T-helper 17 cell (primary cell): ENCODE measurements around the gene MYL5. TPM values are rescaled to one million over a fixed set of nuclear protein-coding genes. Genes with fewer than 3 reads are reported as not detected.
"Not testable (repeated sequence)": the region's sequence is repeated elsewhere in the genome, so short reads cannot be mapped to it uniquely, and the experiment has no call there.

Source experiments
- ATAC-seq: fragments of 150-1000 bp; cut with Tn5 transposase; 2 replicates; pipeline ENCODE4 v1.10.0; 2021; ENCODE audit warnings: mild to moderate bottlenecking, moderate library complexity
- DNase-seq, 3 donors: peaks; one replicate each; pipeline versions ENCODE4 v3.0.0 to v3.0.0-alpha.2; 2020 to 2021
- H3K9me3 ChIP-seq: one replicate; pipeline ENCODE4 v1.7.0; 2013; ENCODE audit warnings: low read length, mild to moderate bottlenecking; ENCODE audit not compliant: control insufficient read depth, poor library complexity, severe bottlenecking
- H3K27ac Mint-ChIP-seq: one replicate; pipeline ENCODE4 v1.8.0; 2022; ENCODE audit warnings: mild to moderate bottlenecking, moderate library complexity, mixed read lengths
- H3K27me3 Mint-ChIP-seq: one replicate; pipeline ENCODE4 v1.8.0; 2022; ENCODE audit warnings: mixed read lengths
- H3K36me3 Mint-ChIP-seq: one replicate; pipeline ENCODE4 v1.8.0; 2022; ENCODE audit warnings: low read depth, mixed read lengths
- H3K4me1 Mint-ChIP-seq: one replicate; pipeline ENCODE4 v1.8.0; 2022; ENCODE audit warnings: mild to moderate bottlenecking, mixed read lengths
- H3K4me3 Mint-ChIP-seq: one replicate; pipeline ENCODE4 v1.8.0; 2022; ENCODE audit warnings: mild to moderate bottlenecking, moderate library complexity, mixed read lengths
- total RNA-seq, 4 donors: library from RNA in 2 of 4; stranded (reverse) in 2 of 4; gene quantifications; one replicate each; pipeline ENCODE4 v1.2.3 and lab custom pipeline; 2022 to 2026

MYL5 gene
- total RNA-seq, 2 donors from 2014 or later, result 20.3 to 22.9 TPM

DNA sequence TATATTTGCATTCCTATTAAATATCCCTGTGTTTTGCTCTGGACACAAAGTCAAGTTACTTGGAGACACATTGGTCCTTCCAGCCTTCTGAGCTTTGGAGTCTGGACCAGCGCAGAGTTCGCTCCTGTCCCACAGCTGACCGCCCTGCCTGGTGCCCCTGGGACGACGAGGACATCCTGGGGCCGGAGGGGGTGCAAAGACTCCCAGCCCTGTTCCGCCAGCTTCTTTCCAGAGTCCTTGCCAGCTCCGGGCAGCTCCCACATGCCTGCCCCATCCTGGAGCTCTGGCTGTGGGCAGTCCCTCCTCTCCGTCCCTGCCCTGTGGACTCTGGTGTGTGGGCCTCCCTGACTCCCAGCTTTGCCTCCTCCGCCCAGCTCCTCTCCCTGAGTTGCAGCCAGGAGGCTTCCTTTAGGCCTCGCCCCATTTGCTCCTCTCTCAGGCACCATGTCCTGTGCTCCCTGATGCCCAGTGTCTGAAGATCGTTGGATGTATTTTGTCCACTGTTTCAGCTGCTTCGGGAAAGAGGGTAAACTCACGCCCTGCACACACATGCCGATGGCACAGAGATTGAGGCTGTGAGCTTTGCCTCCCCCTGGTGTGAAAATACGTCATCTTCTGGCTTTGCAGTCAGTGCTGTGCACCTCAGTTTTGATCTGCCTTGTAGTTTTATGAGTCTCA is 26.4 kb downstream of the MYL5 start:
- no peaks in the 10 kb centered on the region for H3K27me3 Mint-ChIP-seq
- no peak overlapping the region for H3K27ac Mint-ChIP-seq
- DNase-seq (no peak), ATAC-seq (no peak)
- H3K9me3 ChIP-seq, result no peaks in the 10 kb centered on the region
- H3K36me3 Mint-ChIP-seq, result no peaks in the 10 kb centered on the region
- H3K4me1 Mint-ChIP-seq, result peaks cover 8% of the 10 kb centered on the region
- H3K4me3 Mint-ChIP-seq, result peak overlapping the region; percentile 42

DNA sequence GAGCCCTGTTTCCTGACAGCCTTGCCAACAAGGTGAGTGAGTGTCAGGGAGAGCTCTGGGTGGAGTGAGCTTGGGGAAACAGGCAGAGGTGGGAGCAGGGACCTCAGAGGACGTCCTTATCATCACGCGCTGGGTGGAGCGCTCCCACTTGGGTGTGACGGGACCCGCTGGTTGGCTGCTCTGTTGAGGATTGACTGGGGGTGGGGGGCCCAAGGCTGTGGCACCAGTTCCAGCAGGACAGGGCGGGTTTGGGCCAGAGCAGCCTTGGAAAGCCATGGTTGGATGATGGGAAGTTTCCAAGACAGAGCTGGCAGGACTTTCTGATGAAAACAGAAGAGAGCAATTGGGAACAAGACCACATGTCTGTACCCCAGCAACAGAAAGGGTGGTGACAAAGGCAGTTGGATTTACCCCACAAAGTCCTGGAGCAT is 28.3 kb downstream of the MYL5 start:
- H3K9me3 ChIP-seq, result no peaks in the 10 kb centered on the region
- DNase-seq (no peak), ATAC-seq (no peak)
- H3K27me3 Mint-ChIP-seq, result no peaks in the 10 kb centered on the region
- peaks cover 10% of the 10 kb centered on the region for H3K4me1 Mint-ChIP-seq
- H3K4me3 Mint-ChIP-seq, result no peak overlapping the region
- H3K36me3 Mint-ChIP-seq, result no peaks in the 10 kb centered on the region
- no peak overlapping the region for H3K27ac Mint-ChIP-seq

- H3K27me3 Mint-ChIP-seq, result no peaks in the 10 kb centered on the region
- DNase-seq (no peak), ATAC-seq (no peak)
- peaks cover 11% of the 10 kb centered on the region for H3K4me1 Mint-ChIP-seq
- H3K27ac Mint-ChIP-seq, result no peak overlapping the region
- no peaks in the 10 kb centered on the region for H3K9me3 ChIP-seq
- no peaks in the 10 kb centered on the region for H3K36me3 Mint-ChIP-seq
- peak overlapping the region; percentile 12 for H3K4me3 Mint-ChIP-seq
Measured at GRCh38 chr4:703336-704197, 29.2 kb downstream of the MYL5 start.

DNA sequence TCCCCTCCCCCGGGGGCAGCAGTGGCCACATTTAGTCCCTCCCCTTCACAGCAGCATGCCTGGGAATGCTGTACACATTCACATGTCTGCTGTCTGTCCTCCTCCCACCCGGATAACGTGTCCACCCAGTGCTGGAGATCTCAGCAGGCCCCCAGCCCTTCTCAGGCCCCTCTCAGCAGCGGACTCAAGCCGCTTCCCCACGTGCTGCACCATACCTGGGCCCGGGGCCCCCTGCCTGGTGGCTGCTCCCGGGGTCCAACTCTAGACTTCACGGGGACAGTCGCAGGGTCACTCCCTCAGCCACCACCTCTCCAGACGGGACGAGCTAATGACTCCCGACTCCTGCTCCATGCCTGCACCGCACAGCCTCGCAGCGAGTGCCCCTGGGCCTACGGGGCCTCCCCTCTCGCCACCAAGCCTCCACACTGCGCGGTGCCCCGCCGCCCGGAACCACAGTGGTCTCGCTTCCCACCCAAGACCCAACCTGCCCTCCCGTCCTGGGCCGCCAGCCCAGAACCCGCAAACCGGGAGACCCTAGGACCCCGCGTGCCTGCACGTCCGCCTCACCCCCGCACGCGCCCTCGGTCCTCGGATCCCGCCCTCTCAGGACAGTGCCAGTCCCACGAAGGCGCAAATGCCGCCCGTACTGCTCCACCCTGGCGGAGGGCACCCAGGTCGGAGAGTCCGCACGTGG is 30.0 kb downstream of the MYL5 start:
- H3K27ac Mint-ChIP-seq, result peak overlapping the region; percentile 2
- DNase-seq (no peak), ATAC-seq (no peak)
- H3K4me1 Mint-ChIP-seq, result peaks cover 15% of the 10 kb centered on the region
- no peaks in the 10 kb centered on the region for H3K9me3 ChIP-seq
- H3K36me3 Mint-ChIP-seq, result no peaks in the 10 kb centered on the region
- H3K27me3 Mint-ChIP-seq, result no peaks in the 10 kb centered on the region
- peak overlapping the region; percentile 90 for H3K4me3 Mint-ChIP-seq

- Mint-ChIP-seq H3K4me3 (peak overlapping the region; percentile 90), H3K36me3 (no peaks in the 10 kb centered on the region), H3K27ac (peak overlapping the region; percentile 41), H3K4me1 (peaks cover 17% of the 10 kb centered on the region), H3K27me3 (no peaks in the 10 kb centered on the region)
- no peak for ATAC-seq
- DNase-seq, result no peak
- H3K9me3 ChIP-seq, result no peaks in the 10 kb centered on the region
Measured at GRCh38 chr4:704971-705277, 30.6 kb downstream of the MYL5 start.

DNA sequence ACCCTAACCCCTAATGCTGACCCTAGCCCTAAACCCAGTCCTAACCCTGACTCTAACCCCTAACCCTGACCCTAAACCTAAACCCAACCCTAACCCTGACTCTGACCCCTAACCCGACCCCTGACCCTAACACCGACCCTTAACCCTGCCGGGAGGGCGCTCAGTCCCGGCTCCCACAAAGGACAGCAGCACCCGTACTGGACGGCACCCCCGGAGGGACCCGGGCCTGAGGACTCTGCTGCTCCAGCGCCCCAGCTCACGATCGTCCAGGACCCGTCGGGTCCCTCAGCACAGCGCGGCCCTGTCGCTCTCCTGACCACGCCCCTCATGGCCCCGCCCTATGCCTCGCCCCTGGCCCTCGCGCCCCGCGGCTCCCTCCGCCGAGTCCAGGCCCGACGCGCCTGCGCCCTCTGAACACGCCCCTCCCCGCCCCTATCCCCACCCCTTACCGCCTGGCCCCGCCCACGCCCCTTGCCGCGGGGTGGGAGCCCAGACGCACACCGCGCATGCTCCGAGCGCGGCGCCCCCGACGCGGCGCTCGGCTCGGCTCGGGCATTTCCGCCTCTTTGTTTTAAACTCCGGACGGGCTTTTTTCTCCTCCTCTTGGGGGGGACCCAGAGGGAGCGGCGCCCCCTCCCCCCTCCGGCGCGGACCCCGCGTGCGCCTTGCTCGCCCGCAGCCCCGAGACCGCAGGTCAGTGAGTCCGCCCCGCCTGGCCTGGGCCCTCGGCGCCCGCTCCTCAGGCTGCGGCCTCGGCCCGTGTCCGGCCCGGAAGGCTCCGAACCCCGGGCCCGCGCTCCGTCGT is 31.1 kb downstream of the MYL5 start, which contains the start of gene PCGF3:
TSS of gene PCGF3 (plus strand) at position 555 of the 805 bp plus-strand sequence. CDS start 27,849 bp downstream, outside the sequence.
- H3K36me3 Mint-ChIP-seq, result no peaks in the 10 kb centered on the region
- H3K4me3 Mint-ChIP-seq, result peak within 1 kb of the TSS; percentile 90
- H3K4me1 Mint-ChIP-seq, result peaks cover 22% of the 10 kb centered on the region
- DNase-seq (peak; percentile 94 to 97 (median 96)), ATAC-seq (peak; percentile 97)
- H3K9me3 ChIP-seq, result no peaks in the 10 kb centered on the region
- peak within 1 kb of the TSS; percentile 41 for H3K27ac Mint-ChIP-seq
- H3K27me3 Mint-ChIP-seq, result no peaks in the 10 kb centered on the region

DNA sequence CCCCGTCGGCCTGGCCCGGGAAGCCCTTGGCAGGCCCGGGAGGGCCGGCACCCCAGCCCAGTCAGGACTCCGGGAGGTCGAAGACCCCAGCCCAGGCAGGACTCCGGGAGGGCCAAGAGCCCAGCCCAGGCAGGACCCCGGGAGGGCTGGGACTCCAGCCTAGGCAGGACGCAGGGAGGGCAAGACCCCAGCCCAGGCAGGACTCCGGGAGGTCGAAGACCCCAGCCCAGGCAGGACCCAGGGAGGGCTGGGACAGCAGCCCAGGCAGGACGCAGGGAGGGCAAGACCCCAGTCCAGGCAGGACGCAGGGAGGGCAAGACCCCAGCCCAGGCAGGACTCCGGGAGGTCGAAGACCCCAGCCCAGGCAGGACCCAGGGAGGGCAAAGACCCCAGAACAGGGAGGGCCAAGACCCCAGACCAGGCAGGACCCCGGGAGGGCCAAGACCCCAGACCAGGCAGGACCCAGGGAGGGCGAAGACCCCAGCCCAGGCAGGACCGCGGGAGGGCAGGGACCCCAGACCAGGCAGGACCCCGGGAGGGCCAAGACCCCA is 31.8 kb downstream of the MYL5 start:
- not testable (repeated sequence) for H3K27ac Mint-ChIP-seq, DNase-seq, H3K27me3 Mint-ChIP-seq, H3K36me3 Mint-ChIP-seq, H3K4me3 Mint-ChIP-seq, H3K9me3 ChIP-seq, ATAC-seq
- peaks cover 22% of the 10 kb centered on the region for H3K4me1 Mint-ChIP-seq

GRCh38 chr4:706834-707598 is 32.7 kb downstream of the MYL5 start:
- no peak for DNase-seq
- no peaks in the 10 kb centered on the region for H3K9me3 ChIP-seq
- Mint-ChIP-seq H3K4me1 (peaks cover 22% of the 10 kb centered on the region), H3K27ac (no peak overlapping the region), H3K36me3 (no peaks in the 10 kb centered on the region), H3K4me3 (peak overlapping the region; percentile 21), H3K27me3 (no peaks in the 10 kb centered on the region)
- ATAC-seq, result no peak

GRCh38 chr4:707929-708630 is 33.7 kb downstream of the MYL5 start:
- no peaks in the 10 kb centered on the region for H3K36me3 Mint-ChIP-seq
- peaks cover 22% of the 10 kb centered on the region for H3K4me1 Mint-ChIP-seq
- no peaks in the 10 kb centered on the region for H3K9me3 ChIP-seq
- peak overlapping the region; percentile 45 for H3K4me3 Mint-ChIP-seq
- DNase-seq, result no peak
- H3K27ac Mint-ChIP-seq, result no peak overlapping the region
- ATAC-seq, result no peak
- no peaks in the 10 kb centered on the region for H3K27me3 Mint-ChIP-seq

- H3K36me3 Mint-ChIP-seq, result no peaks in the 10 kb centered on the region
- H3K9me3 ChIP-seq, result no peaks in the 10 kb centered on the region
- H3K27ac Mint-ChIP-seq, result no peak overlapping the region
- H3K4me1 Mint-ChIP-seq, result peaks cover 22% of the 10 kb centered on the region
- DNase-seq, result no peak
- H3K27me3 Mint-ChIP-seq, result no peaks in the 10 kb centered on the region
- H3K4me3 Mint-ChIP-seq, result peak overlapping the region; percentile 45
- ATAC-seq, result no peak
Measured at GRCh38 chr4:708631-708933, 34.2 kb downstream of the MYL5 start.

GRCh38 chr4:709348-709747 is 35.0 kb downstream of the MYL5 start:
- DNase-seq (no peak), ATAC-seq (no peak)
- H3K9me3 ChIP-seq, result no peaks in the 10 kb centered on the region
- Mint-ChIP-seq H3K36me3 (no peaks in the 10 kb centered on the region), H3K4me3 (no peak overlapping the region), H3K27ac (peak overlapping the region; percentile 21), H3K4me1 (peaks cover 23% of the 10 kb centered on the region), H3K27me3 (no peaks in the 10 kb centered on the region)

DNA sequence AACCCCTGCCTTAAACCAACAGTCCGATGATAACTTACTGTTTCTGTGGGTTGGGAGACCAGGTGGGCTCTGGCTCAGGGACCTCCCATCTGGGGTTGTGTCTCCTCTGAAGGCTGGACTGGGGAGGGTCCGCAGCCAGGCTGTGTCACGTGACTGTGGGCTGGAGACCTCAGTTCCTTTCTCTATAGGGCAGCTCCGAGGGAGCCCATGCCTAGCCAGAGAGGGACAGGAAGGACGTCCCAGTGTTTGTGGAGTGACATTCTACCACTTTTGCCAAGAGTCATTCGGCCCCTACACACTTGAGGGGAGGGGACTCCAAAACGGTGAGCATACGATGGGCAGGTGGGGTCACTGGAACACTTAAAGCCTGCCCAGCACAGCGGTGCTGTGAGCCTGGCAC is 35.8 kb downstream of the MYL5 start:
- no peaks in the 10 kb centered on the region for H3K9me3 ChIP-seq
- Mint-ChIP-seq H3K4me1 (peaks cover 26% of the 10 kb centered on the region), H3K4me3 (no peak overlapping the region), H3K27me3 (no peaks in the 10 kb centered on the region), H3K36me3 (no peaks in the 10 kb centered on the region), H3K27ac (peak overlapping the region; percentile 21)
- ATAC-seq (no peak), DNase-seq (no peak)
